Dermis microvascular lymphatic vessel endothelial cell (primary cell): ENCODE results near the gene IGF2BP2. TPM values are rescaled to one million over a fixed set of nuclear protein-coding genes. Genes with fewer than 3 reads are reported as not detected.
A peak's percentile ranks its signal among the peaks of the same experiment; 100 is the strongest.
"Not testable (repeated sequence)": the region's sequence is repeated elsewhere in the genome, so short reads cannot be mapped to it uniquely, and the experiment has no call there.

Experiments used
- DNase-seq, 2 donors: peaks; one replicate each; pipeline versions ENCODE4 v3.0.0 to v3.0.0-alpha.2; 2010; ENCODE audit warnings: low read depth in 2 of 2
- total RNA-seq: library from RNA; depleted of rRNA; stranded (reverse); fragments of >200 nt; gene quantifications from 2 replicates; pipeline ENCODE4 v1.2.1, GENCODE V29; 2014

IGF2BP2 gene
- total RNA-seq, 1 donor from 2014 or later, result 26.8 TPM

- DNase-seq, result no peak
Observed at GRCh38 chr3:185645596-185646381, 179.1 kb downstream of the IGF2BP2 start.

- not testable (repeated sequence) for DNase-seq
Observed at GRCh38 chr3:185645191-185645590, 179.7 kb downstream of the IGF2BP2 start.

- DNase-seq, result no peak
Observed at GRCh38 chr3:185640308-185640707, 184.5 kb downstream of the IGF2BP2 start.

- no peak for DNase-seq
Observed at GRCh38 chr3:185639632-185640206, 185.1 kb downstream of the IGF2BP2 start.

DNA sequence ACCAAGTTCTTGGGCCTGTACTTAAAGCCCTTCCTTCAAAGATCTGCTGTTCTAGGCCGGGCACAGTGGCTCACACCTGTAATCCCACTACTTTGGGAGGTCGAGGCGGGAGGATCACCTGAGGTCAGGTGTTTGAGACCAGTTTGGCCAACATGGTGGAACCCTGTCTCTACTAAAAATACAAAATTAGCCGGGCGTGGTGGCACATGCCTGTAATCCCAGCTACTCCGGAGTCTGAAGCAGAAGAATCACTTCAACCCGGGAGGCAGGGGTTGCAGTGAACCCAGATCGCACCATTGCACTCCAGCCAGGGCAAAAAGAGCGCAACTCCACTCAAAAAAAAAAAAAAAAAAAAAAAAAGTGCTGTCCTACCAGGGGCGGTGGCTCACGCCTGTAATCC is 186.2 kb downstream of the IGF2BP2 start:
- not testable (repeated sequence) for DNase-seq

DNA sequence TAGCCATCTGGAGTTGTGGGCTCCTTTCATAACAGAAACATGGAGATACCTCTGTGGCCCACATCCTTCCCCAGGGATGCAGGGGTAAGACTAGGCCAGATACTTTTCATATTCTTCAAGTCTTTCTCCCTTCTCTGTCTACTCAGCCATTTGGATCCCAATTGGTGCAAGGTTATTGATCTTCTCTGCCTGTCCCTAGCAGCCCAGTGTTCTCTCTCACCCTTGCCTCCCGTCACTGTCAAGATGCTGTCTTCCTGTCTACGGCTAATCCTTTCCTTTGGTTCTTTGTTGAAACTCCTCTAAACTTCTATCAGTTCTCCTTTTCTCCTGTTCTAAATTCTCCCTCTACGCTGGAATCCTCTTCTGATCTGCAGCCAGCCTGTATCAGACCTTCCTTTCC is 187.5 kb downstream of the IGF2BP2 start:
- no peak for DNase-seq

- DNase-seq, result no peak
Observed at GRCh38 chr3:185632996-185633395, 191.8 kb downstream of the IGF2BP2 start.

DNA sequence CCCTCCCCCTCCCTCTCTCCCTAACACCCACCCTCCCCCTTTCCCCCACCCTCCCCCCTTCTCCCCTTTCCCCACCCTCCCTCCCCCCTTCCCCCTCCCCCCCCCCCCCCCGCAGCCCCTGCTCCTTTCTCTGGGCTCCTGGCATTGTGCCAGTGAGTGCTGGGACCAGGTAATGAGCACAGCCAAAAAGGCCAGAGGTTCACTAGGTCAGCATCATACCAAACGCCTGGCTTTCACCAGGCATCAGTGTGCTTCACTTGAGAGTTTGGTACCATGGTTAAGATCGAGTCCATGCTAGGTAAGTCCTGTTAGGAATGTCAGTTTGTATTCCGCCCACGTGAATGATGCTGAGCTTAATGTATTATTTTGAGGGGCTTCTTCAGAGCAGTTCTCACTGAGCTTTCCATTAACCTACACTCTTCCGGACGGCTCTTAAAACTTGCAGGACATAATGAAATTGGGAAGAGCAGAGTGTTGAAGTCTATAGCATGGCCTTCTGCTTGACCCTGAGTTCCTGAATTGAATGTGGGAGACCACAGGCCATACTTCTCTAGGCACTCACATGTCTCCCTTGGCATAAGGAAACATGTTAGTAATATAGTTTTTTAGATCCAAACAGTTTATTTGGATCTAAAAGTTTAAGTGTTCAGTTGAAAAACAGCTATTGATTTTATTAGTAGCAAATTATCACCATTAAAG is 193.2 kb downstream of the IGF2BP2 start:
- DNase-seq, result no peak

DNA sequence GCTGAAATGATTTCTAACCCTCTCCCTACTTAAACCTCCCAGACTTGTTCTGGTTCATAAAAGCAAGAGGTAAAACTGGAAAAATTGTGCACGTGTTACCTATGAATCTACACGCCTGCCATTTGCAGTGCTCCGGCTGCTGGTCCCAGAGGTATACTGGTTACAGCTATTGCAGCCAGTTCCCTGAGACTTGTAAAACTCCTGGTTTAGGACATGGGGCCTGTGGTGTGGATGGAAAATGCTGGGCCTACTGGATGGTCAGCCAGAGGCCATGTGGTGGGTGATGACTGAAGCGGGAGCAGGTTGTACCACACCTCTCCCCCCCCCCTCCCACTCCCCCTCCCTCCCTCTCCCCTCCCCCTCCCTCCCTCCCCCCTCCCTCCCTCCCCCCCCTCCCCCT is 193.7 kb downstream of the IGF2BP2 start:
- peak in 1 of 2 donors; percentile 22 for DNase-seq

DNA sequence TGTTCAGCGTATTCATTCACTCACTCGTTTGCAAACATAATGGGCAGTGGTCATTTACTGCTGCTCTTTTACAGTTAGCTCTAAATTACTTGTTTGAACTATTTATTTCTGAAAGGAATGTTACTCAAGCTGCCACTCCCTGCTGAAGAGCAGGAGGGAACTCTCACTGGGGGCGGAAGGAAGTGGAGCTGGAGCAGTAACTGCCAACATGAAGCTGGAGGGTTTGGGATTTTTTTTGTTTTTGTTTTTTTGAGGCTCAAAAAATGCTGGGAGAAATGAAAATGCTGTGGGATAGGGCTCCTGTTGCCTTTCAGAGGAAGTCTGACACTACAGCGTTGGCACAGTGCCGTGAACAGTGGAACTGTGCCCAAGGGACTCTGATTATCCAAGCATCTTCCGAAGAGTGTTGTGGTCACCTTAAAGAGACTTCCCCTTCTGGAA is 194.6 kb downstream of the IGF2BP2 start:
- DNase-seq, result peak; percentile 34 to 79

GRCh38 chr3:185629554-185630181 is 195.2 kb downstream of the IGF2BP2 start:
- no peak for DNase-seq

DNA sequence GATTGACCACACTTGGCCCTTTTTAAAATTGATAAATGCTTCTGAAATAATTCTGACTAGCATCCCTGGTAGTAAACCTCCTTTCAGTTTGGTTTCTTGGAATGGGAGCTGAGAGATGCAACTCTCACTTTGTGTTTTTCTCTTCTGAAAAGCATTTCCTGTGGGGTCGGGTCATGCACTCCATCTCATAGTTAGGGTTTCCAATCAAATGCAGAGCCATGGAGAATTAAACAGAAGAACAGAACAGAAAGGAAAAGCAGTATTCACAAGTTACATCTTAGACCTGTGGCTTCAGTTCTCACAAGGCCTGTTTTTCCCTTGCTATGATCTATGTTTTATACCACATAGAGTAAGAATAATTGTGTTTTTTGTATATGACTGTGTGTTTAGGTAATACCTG is 199.1 kb downstream of the IGF2BP2 start:
- DNase-seq, result no peak

- DNase-seq, result no peak
Observed at GRCh38 chr3:185623939-185624665, 200.7 kb downstream of the IGF2BP2 start.

GRCh38 chr3:185613016-185613415 is 211.8 kb downstream of the IGF2BP2 start:
- no peak for DNase-seq

DNA sequence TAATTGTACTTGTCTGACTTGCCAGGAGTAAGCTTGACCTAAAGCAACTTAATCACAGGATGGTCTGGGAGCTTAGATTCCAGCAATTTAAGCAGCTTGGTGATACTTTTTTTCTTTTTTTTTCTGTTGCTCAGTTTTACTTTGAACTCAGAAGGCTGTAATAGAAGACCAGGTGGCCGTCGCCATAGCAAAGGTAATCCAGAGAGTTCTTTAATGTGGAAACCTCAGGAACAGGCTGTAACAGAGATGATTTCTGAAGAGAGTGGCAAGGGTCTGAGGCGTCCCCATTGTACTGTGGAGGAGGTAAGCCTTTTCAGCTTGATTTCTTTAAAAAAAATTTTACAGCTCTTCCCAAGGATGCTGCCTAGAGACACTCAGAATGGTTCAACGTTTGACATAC is 218.6 kb downstream of the IGF2BP2 start:
- DNase-seq, result no peak

- DNase-seq, result peak in 1 of 2 donors; percentile 42
Observed at GRCh38 chr3:185605566-185605965, 219.3 kb downstream of the IGF2BP2 start.

DNA sequence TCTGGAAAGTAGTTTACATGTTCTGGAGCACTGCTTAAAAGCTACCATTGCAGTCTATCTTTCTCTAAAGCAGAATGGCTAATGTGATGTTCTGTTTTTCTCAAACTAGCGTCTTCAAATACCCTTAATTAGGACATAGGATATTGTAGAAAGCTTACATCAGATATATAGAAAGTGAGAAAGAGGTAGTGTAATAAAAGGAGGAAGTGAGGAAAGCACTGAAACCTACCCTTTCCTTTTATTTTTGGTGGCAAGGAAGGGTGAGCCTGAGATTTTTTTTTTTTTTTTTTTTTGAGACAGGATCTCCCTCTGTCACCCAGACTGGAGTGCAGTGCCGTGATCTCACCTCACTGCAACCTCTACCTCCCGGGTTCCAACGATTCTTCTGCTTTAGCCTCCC is 229.3 kb downstream of the IGF2BP2 start:
- no peak for DNase-seq

DNA sequence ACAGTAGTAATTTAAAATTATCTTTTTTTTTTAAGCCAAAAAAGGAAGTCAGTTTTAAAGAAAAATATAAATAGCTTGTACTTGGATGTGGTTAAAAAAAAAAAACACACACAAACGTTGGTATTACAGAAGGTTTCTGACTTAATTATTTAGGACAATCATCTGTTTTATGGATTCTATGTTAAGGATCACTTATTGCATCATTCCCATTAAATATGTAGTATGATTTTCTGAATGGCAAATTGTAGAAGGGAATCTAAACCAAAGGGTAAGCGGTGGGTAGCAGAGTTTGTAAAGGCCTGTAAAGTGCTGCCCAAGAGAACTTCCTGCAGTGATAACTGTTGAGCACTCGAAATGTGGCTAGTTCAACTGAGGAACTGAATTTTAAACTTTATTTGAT is 230.8 kb downstream of the IGF2BP2 start:
- no peak for DNase-seq
